OCI-LY1 (cell line): Measurements from ENCODE around the gene TTC39C.

Source experiments
- EZH2 ChIP-seq: fragments of 200-600 bp; sonication (generic), shearing (Covaris generic); IDR thresholded peaks from 2 replicates; pipeline ENCODE4 v1.8.0; 2017; ENCODE audit warnings: borderline replicate concordance, mixed run types, mild to moderate bottlenecking, antibody characterized with exemption, low read length, moderate library complexity, mixed read lengths
- TF ChIP-seq, protein P1 (sequence below): fragments of 200-600 bp; sonication (generic), shearing (Covaris generic); IDR thresholded peaks from 2 replicates; pipeline ENCODE4 v1.5.1; 2017; ENCODE audit warnings: mild to moderate bottlenecking, antibody characterized with exemption, low read length, moderate library complexity, mixed read lengths

DNA sequence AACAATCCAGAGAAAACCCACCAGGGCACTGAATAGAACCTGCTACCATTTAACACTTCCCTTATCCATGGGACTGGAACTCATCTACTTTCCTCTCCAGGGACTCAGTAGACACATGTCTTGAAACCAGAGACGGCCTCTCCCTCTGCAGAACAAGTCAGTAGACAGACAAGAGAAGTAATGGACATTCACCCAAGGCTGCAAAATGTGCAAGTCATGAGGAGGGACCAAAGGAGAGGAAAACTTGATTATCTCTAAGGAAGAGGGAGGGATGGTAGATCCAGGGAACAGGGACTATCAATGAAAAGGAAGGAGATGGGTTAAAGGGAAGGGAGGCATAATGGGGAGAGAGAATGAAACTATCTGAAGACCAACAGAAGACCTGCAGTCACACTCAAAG is 5.3 kb upstream of the TTC39C start:
- TF ChIP-seq, protein P1, sequence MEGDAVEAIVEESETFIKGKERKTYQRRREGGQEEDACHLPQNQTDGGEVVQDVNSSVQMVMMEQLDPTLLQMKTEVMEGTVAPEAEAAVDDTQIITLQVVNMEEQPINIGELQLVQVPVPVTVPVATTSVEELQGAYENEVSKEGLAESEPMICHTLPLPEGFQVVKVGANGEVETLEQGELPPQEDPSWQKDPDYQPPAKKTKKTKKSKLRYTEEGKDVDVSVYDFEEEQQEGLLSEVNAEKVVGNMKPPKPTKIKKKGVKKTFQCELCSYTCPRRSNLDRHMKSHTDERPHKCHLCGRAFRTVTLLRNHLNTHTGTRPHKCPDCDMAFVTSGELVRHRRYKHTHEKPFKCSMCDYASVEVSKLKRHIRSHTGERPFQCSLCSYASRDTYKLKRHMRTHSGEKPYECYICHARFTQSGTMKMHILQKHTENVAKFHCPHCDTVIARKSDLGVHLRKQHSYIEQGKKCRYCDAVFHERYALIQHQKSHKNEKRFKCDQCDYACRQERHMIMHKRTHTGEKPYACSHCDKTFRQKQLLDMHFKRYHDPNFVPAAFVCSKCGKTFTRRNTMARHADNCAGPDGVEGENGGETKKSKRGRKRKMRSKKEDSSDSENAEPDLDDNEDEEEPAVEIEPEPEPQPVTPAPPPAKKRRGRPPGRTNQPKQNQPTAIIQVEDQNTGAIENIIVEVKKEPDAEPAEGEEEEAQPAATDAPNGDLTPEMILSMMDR, result no peak
- TF ChIP-seq EZH2, result no peak
